CD14-positive monocyte (primary cell): Measurements from ENCODE around the gene DPM2. TPM values are rescaled to one million over a fixed set of nuclear protein-coding genes. Genes with fewer than 3 reads are reported as not detected.

Source experiments
- DNase-seq, 3 donors: peaks; one replicate each; pipeline ENCODE4 v3.0.0-alpha.2; 2011 to 2022
- H2AFZ ChIP-seq: 2 replicates; pipeline ENCODE4 v1.6.0; 2012; ENCODE audit warnings: mild to moderate bottlenecking, low read depth, low read length, inconsistent platforms; ENCODE audit not compliant: insufficient read depth, poor library complexity, severe bottlenecking
- H3K27ac ChIP-seq, 2 donors: 1 replicate in 1 of 2; 2 replicates in 1 of 2; pipeline ENCODE4 v1.5.1; 2012 to 2013; ENCODE audit warnings: low read length in 2 of 2, control low read depth in 1 of 2, inconsistent platforms in 1 of 2, low read depth in 1 of 2, mild to moderate bottlenecking in 1 of 2
- H3K27me3 ChIP-seq, 2 donors: one replicate each; pipeline versions ENCODE4 v1.6.0 to v1.6.1; 2011 to 2013; ENCODE audit warnings: low read length in 2 of 2; ENCODE audit not compliant: control insufficient read depth in 2 of 2, insufficient read depth in 2 of 2
- H3K36me3 ChIP-seq, 2 donors: replicated peaks in 1 of 2; 1 replicate in 1 of 2; 2 replicates in 1 of 2; pipeline versions ENCODE4 v1.5.1 to v1.6.1; 2012 to 2013; ENCODE audit warnings: low read length in 2 of 2, control low read depth in 1 of 2, inconsistent platforms in 1 of 2, mild to moderate bottlenecking in 1 of 2; ENCODE audit not compliant: insufficient read depth in 2 of 2, control insufficient read depth in 1 of 2
- H3K4me1 ChIP-seq, 2 donors: 1 replicate in 1 of 2; 2 replicates in 1 of 2; pipeline versions ENCODE4 v1.5.1 to v1.6.1; 2012 to 2013; ENCODE audit warnings: low read length in 2 of 2, control low read depth in 1 of 2, inconsistent platforms in 1 of 2, mild to moderate bottlenecking in 1 of 2, moderate library complexity in 1 of 2; ENCODE audit not compliant: insufficient read depth in 2 of 2, control insufficient read depth in 1 of 2
- H3K4me2 ChIP-seq: replicated peaks from 2 replicates; pipeline ENCODE3; 2012; ENCODE audit warnings: low read length, moderate library complexity, mild to moderate bottlenecking; ENCODE audit not compliant: poor library complexity, severe bottlenecking; ENCODE audit errors: extremely low read depth
- H3K4me3 ChIP-seq, 3 experiments: fragments of 200-600 bp in 1 of 3; sonication (generic) in 1 of 3; replicated peaks in 1 of 3; 1 replicate in 2 of 3; 2 replicates in 1 of 3; pipeline ENCODE4 v1.5.1; 2011 to 2013; ENCODE audit warnings: low read length in 3 of 3, mild to moderate bottlenecking in 3 of 3, control low read depth in 2 of 3, low read depth in 2 of 3, inconsistent platforms in 1 of 3, moderate library complexity in 1 of 3
- H3K79me2 ChIP-seq: 2 replicates; pipeline ENCODE4 v1.6.0; 2012; ENCODE audit warnings: mild to moderate bottlenecking, control low read depth, inconsistent platforms, low read length, moderate library complexity; ENCODE audit not compliant: insufficient read depth
- H3K9ac ChIP-seq: 2 replicates; pipeline ENCODE4 v1.6.0; 2017; ENCODE audit warnings: low read length, mild to moderate bottlenecking; ENCODE audit not compliant: insufficient read depth, poor library complexity, severe bottlenecking
- H3K9me3 ChIP-seq, 2 donors: replicated peaks in 1 of 2; 1 replicate in 1 of 2; 2 replicates in 1 of 2; pipeline versions ENCODE4 v1.5.1 to v1.6.1; 2012 to 2013; ENCODE audit warnings: low read length in 2 of 2, control low read depth in 1 of 2; ENCODE audit not compliant: control insufficient read depth in 1 of 2, insufficient read depth in 1 of 2
- H4K20me1 ChIP-seq: 2 replicates; pipeline ENCODE4 v1.6.0; 2012; ENCODE audit warnings: mild to moderate bottlenecking, low read length, control low read depth, moderate library complexity; ENCODE audit not compliant: insufficient read depth
- H3K27ac Mint-ChIP-seq, 7 donors: one replicate each; pipeline ENCODE4 v1.8.0; 2020; ENCODE audit warnings: mild to moderate bottlenecking in 7 of 7, mixed read lengths in 7 of 7, moderate library complexity in 6 of 7, inconsistent platforms in 2 of 7
- H3K27me3 Mint-ChIP-seq, 3 donors: one replicate each; pipeline ENCODE4 v1.8.0; 2021 to 2022; ENCODE audit warnings: low read depth in 3 of 3, mild to moderate bottlenecking in 3 of 3, mixed read lengths in 3 of 3, moderate library complexity in 3 of 3, inconsistent platforms in 1 of 3
- H3K36me3 Mint-ChIP-seq, 2 donors: one replicate each; pipeline ENCODE4 v1.8.0; 2020; ENCODE audit warnings: mixed read lengths in 2 of 2, inconsistent platforms in 1 of 2, mild to moderate bottlenecking in 1 of 2
- H3K4me1 Mint-ChIP-seq: one replicate; pipeline ENCODE4 v1.8.0; 2020; ENCODE audit warnings: mild to moderate bottlenecking, mixed read lengths
- H3K4me3 Mint-ChIP-seq, 2 donors: one replicate each; pipeline ENCODE4 v1.8.0; 2020; ENCODE audit warnings: mild to moderate bottlenecking in 2 of 2, mixed read lengths in 2 of 2, moderate library complexity in 1 of 2
- H3K9me3 Mint-ChIP-seq, 7 donors: one replicate each; pipeline ENCODE4 v1.8.0; 2020 to 2022; ENCODE audit warnings: mixed read lengths in 7 of 7, mild to moderate bottlenecking in 6 of 7, moderate library complexity in 6 of 7, inconsistent platforms in 2 of 7
- WGBS: methylation state at CpG from one replicate; pipeline ENCODE4 v1.1.5; 2013; ENCODE audit warnings: missing lambda C conversion rate; ENCODE audit not compliant: insufficient coverage; 5-methylcytosine and 5-hydroxymethylcytosine counted together
- intact Hi-C, 2 donors: fragments of 100-400 bp; cut with micrococcal nuclease; formaldehyde crosslinking; loops; one replicate each; pipeline versions ENCODE4 v1.15.0 to v1.15.1; 2023
- polyA plus RNA-seq, 3 donors: library from polyadenylated mRNA; depleted of rRNA in 1 of 3; unstranded in 2 of 3; stranded (reverse) in 1 of 3; fragments of 300-500 nt in 2 of 3; fragments of >200 nt in 1 of 3; fragmentation: Illumina TruSeq in 2 of 3; gene quantifications; 1 replicate in 2 of 3; 2 replicates in 1 of 3; pipeline ENCODE4 v1.2.3, GENCODE V29; 2012 to 2021
- TF ChIP-seq, protein P1 (sequence below): fragments of 200-600 bp; IDR thresholded peaks from one replicate; pipeline ENCODE4 v1.8.0; 2022; ENCODE audit warnings: antibody characterized with exemption, mild to moderate bottlenecking

DPM2 gene
- polyA plus RNA-seq, 3 donors: 22.4 to 28.7 (median 25.4) TPM

- no peak overlapping the region for H3K27ac ChIP-seq
- H2AFZ ChIP-seq: no peak overlapping the region
- Mint-ChIP-seq H3K9me3 (peaks cover 0 to 1% (median 0%) of the 10 kb centered on the region in 7 donors), H3K4me3 (no peak overlapping the region), H3K27ac (no peak overlapping the region), H3K27me3 (peaks cover 0 to 4% (median 1%) of the 10 kb centered on the region in 3 donors), H3K4me1 (peaks cover 6% of the 10 kb centered on the region), H3K36me3 (peaks cover 0 to 3% of the 10 kb centered on the region in 2 donors)
- H3K4me1 ChIP-seq: peaks cover 0 to 7% of the 10 kb centered on the region in 2 donors
- H3K9me3 ChIP-seq: no peaks in the 10 kb centered on the region
- H3K4me2 ChIP-seq: no peak overlapping the region
- no peak for DNase-seq
- 75% methylated on average over 6 of the region's 13 CpGs for WGBS
- intact Hi-C loops: no loop called here
- H3K27me3 ChIP-seq: no peaks in the 10 kb centered on the region
- TF ChIP-seq, protein P1, sequence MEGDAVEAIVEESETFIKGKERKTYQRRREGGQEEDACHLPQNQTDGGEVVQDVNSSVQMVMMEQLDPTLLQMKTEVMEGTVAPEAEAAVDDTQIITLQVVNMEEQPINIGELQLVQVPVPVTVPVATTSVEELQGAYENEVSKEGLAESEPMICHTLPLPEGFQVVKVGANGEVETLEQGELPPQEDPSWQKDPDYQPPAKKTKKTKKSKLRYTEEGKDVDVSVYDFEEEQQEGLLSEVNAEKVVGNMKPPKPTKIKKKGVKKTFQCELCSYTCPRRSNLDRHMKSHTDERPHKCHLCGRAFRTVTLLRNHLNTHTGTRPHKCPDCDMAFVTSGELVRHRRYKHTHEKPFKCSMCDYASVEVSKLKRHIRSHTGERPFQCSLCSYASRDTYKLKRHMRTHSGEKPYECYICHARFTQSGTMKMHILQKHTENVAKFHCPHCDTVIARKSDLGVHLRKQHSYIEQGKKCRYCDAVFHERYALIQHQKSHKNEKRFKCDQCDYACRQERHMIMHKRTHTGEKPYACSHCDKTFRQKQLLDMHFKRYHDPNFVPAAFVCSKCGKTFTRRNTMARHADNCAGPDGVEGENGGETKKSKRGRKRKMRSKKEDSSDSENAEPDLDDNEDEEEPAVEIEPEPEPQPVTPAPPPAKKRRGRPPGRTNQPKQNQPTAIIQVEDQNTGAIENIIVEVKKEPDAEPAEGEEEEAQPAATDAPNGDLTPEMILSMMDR: no peak
- no peaks in the 10 kb centered on the region for H3K79me2 ChIP-seq
- H3K9ac ChIP-seq: no peak overlapping the region
- H4K20me1 ChIP-seq: no peaks in the 10 kb centered on the region
- H3K4me3 ChIP-seq: no peak overlapping the region
- H3K36me3 ChIP-seq: no peaks in the 10 kb centered on the region
These were observed 17.2 kb upstream of the DPM2 start for GRCh38 chr9:127954831-127955293.

- H3K4me3 ChIP-seq: no peak overlapping the region
- H3K4me1 ChIP-seq: peaks cover 0 to 7% of the 10 kb centered on the region in 2 donors
- no peaks in the 10 kb centered on the region for H4K20me1 ChIP-seq
- Mint-ChIP-seq H3K36me3 (peaks cover 0 to 3% of the 10 kb centered on the region in 2 donors), H3K27ac (no peak overlapping the region), H3K4me1 (peaks cover 6% of the 10 kb centered on the region), H3K27me3 (peaks cover 0 to 2% (median 1%) of the 10 kb centered on the region in 3 donors), H3K4me3 (no peak overlapping the region), H3K9me3 (peaks cover 0 to 1% (median 0%) of the 10 kb centered on the region in 7 donors)
- no peak overlapping the region for H3K9ac ChIP-seq
- H3K79me2 ChIP-seq: no peaks in the 10 kb centered on the region
- H3K4me2 ChIP-seq: no peak overlapping the region
- no peak overlapping the region for H3K27ac ChIP-seq
- no peak overlapping the region for H2AFZ ChIP-seq
- H3K27me3 ChIP-seq: no peaks in the 10 kb centered on the region
- no peak for DNase-seq
- TF ChIP-seq, protein P1: no peak
- intact Hi-C loops: no loop called here
- no peaks in the 10 kb centered on the region for H3K9me3 ChIP-seq
- no peaks in the 10 kb centered on the region for H3K36me3 ChIP-seq
- 99% methylated on average over 16 of the region's 17 CpGs for WGBS
These were observed 16.3 kb upstream of the DPM2 start for GRCh38 chr9:127953768-127954505.
